ENCODE results near the gene SLC35B4. TPM values are rescaled to one million over a fixed set of nuclear protein-coding genes. Genes with fewer than 3 reads are reported as not detected.

SLC35B4 gene
- total RNA-seq, 1 donor from 2014 or later: 22.0 TPM

DNA sequence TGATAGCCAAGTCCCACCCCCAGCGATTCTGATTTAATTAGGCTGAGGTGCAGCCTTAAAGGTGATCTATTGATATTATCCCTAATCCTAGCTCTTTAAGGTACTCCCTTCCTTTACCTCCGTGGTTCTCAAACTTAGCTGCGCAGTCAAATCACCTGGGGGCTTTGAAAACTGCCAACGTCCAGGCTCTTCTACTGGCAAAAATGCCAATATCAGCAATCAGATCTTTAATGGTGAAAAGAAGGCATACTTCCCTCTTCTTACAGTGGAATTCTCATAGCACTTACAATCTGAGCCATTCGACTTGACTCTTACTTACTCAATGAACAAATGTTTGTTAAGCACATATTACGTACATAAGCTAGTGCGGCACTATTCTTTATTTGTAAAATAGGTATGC, 704 bp upstream of the SLC35B4 start:
- peak overlapping the region; percentile 94 for H3K4me3 Mint-ChIP-seq
- ChIA-PET POLR2A (interaction anchor here (1.0 to 1.7 kb wide), 5 partner anchors 141 to 1235 kb away, joined by 3 to 9 read pairs (median 7); partner anchors contain the start of genes AKR1B1, BPGM, CHCHD3 and LRGUK), CTCF (no interaction called here)
- intact Hi-C loops (cut with micrococcal nuclease): loop anchor here (1.0 to 5.0 kb wide), 10 partner anchors 24 to 1659 kb away; partner anchors contain the start of genes AKR1B1, BPGM, CHCHD3 and CNOT4
- peak overlapping the region; percentile 87 for H3K27ac Mint-ChIP-seq
- no peak for DNase-seq
- peaks cover 14% of the 10 kb centered on the region for H3K4me1 Mint-ChIP-seq
- H3K27me3 Mint-ChIP-seq: peaks cover 4% of the 10 kb centered on the region
- no peaks in the 10 kb centered on the region for H3K9me3 Mint-ChIP-seq
- ATAC-seq (ENCODE audit: low read depth): no peak
- peaks cover 2% of the 10 kb centered on the region for H3K36me3 Mint-ChIP-seq (ENCODE audit: low read depth)
- TF ChIP-seq, protein P1, sequence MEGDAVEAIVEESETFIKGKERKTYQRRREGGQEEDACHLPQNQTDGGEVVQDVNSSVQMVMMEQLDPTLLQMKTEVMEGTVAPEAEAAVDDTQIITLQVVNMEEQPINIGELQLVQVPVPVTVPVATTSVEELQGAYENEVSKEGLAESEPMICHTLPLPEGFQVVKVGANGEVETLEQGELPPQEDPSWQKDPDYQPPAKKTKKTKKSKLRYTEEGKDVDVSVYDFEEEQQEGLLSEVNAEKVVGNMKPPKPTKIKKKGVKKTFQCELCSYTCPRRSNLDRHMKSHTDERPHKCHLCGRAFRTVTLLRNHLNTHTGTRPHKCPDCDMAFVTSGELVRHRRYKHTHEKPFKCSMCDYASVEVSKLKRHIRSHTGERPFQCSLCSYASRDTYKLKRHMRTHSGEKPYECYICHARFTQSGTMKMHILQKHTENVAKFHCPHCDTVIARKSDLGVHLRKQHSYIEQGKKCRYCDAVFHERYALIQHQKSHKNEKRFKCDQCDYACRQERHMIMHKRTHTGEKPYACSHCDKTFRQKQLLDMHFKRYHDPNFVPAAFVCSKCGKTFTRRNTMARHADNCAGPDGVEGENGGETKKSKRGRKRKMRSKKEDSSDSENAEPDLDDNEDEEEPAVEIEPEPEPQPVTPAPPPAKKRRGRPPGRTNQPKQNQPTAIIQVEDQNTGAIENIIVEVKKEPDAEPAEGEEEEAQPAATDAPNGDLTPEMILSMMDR (IDR thresholded peaks at IDR 0.05): no peak

DNA sequence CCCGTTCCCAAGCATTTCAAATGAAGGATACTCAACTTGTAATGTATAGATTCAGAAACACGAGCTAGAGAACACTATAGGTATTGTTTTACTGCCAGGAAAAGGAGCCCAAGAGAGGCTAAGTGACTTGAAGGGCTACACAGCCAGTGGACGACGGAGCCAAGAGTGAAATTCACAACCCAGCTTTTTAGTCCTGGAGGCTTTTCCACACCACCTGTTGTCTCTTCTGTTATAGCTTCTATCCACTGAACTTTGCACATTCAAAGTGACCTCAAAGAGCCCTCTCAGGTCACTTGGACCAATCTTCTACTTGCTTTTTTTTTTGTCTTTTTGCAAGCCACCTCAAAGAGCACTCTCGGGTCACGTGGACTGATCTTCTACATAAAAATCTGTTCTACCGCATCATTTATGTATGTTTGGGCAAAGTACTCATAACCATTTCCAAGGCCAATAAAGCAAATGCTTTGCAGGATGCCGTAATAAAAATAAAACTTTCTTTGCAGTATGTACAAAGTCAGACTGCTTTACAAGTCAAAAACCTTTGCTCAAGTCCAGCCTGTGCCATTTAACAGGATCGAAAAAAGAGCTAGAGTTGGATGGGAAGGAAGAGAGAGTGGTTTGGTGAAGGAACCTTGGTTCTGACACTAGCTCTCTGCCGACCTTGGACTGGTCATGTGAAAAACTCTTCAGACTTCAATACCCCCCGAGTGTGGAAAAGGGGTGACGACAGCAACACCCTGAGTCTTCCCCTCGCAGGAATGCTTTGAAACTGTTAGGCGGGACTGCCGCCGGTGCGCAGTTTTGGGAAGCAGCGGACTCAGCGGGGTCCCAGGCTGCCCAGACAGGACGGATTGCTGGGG, 821 bp downstream of the SLC35B4 start:
- no peak for ATAC-seq (ENCODE audit: low read depth)
- DNase-seq: no peak
- Mint-ChIP-seq H3K27me3 (no peaks in the 10 kb centered on the region), H3K4me1 (peaks cover 14% of the 10 kb centered on the region), H3K9me3 (no peaks in the 10 kb centered on the region), H3K4me3 (peak overlapping the region; percentile 94), H3K36me3 (ENCODE audit: low read depth) (peaks cover 2% of the 10 kb centered on the region), H3K27ac (peak overlapping the region; percentile 28)
- CTCF ChIA-PET: interaction anchor here (1.0 kb wide), 1 partner anchor 42 kb away, joined by 3 read pairs; no protein-coding TSS in a partner anchor
- TF ChIP-seq, protein P1 (IDR thresholded peaks at IDR 0.05): no peak
- POLR2A ChIA-PET: interaction anchor here (0.6 to 2.0 kb wide), 6 partner anchors 23 to 1234 kb away, joined by 5 to 12 read pairs (median 8); partner anchors contain the start of genes AKR1B1, BPGM, CHCHD3 and LRGUK
- intact Hi-C loops (cut with micrococcal nuclease): loop anchor here (1.0 to 5.0 kb wide), 5 partner anchors 116 to 1661 kb away; partner anchors contain the start of genes BPGM, CNOT4, MTPN and NUP205

DNA sequence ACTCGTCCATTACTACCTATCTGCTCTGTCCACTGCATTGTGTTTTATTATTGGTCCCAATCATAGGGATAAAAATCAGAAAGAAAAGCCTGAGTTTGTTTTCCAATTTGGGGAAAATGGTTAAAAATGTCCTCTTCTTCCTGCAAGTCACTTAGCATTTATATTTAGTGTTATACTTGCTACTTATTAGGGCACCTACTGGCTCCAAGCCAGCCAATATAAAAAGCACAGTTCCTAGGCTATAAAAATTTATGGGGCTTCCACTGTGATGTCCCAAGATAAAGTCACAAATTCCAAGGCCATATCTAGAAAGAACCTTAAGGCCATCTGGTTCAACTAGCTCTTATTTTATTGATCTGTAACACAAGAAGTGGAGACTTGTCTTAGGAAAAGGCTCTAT, 3.2 kb downstream of the SLC35B4 start:
- CTCF ChIA-PET: no interaction called here

DNA sequence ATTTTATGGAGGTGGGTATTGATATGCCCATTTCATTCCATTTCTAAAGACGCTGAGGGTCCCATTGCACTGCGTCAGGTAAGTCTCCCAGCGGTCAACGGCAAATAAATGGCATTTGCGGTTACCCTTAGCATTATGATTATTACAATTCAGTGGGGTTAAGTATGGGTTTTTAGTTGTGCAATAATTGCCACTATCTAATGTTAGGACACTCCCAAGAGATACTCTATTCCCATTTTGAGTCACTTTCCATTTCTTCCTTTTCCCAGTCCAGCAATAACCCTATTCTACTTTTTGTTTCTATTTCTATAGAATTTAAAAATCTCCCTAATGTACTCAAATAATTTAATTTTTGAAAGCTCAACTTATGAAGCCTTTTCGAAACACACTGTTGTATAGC, 4.0 kb downstream of the SLC35B4 start:
- intact Hi-C loops (cut with micrococcal nuclease): no loop called here
- POLR2A ChIA-PET: no interaction called here
- ATAC-seq (ENCODE audit: low read depth) (no peak), DNase-seq (no peak)
- Mint-ChIP-seq H3K27ac (no peak overlapping the region), H3K9me3 (no peaks in the 10 kb centered on the region), H3K4me1 (peaks cover 13% of the 10 kb centered on the region), H3K36me3 (ENCODE audit: low read depth) (peaks cover 10% of the 10 kb centered on the region), H3K27me3 (no peaks in the 10 kb centered on the region), H3K4me3 (no peak overlapping the region)
- TF ChIP-seq, protein P1 (IDR thresholded peaks at IDR 0.05): no peak
- CTCF ChIA-PET: no interaction called here

More for the DNA sequence above, 3.2 kb downstream of the SLC35B4 start:
- DNase-seq (no peak), ATAC-seq (ENCODE audit: low read depth) (no peak)
- TF ChIP-seq, protein P1 (IDR thresholded peaks at IDR 0.05): no peak
- intact Hi-C loops (cut with micrococcal nuclease): no loop called here
- POLR2A ChIA-PET: no interaction called here
- Mint-ChIP-seq H3K36me3 (ENCODE audit: low read depth) (peaks cover 5% of the 10 kb centered on the region), H3K4me1 (peaks cover 14% of the 10 kb centered on the region), H3K27me3 (no peaks in the 10 kb centered on the region), H3K27ac (no peak overlapping the region), H3K4me3 (no peak overlapping the region), H3K9me3 (no peaks in the 10 kb centered on the region)

DNA sequence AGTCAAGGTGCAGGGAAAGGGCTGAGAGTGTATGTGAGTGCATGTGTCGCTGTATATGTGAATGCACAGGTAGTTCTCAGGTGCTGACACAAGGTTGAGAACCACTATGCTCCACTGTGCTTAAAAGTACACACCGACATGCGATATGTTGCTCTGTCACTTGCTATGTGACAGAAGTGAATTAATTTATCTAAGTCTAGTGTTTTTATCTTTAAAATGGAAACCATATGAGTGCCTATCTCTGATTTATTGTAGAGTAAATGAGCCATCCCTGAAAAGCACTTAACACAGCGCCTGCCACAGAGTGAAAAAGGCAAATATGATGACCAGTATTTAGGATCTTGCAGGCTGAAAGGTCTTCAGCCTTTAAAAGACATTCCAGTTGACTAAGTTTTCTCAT, 4.9 kb downstream of the SLC35B4 start:
- ChIA-PET CTCF (interaction anchor here (0.5 kb wide), 1 partner anchor 11 kb away, joined by 3 read pairs; no protein-coding TSS in a partner anchor), POLR2A (no interaction called here)
- H3K27me3 Mint-ChIP-seq: no peaks in the 10 kb centered on the region
- peaks cover 6% of the 10 kb centered on the region for H3K4me1 Mint-ChIP-seq
- no peaks in the 10 kb centered on the region for H3K9me3 Mint-ChIP-seq
- intact Hi-C loops (cut with micrococcal nuclease): no loop called here
- DNase-seq: no peak
- ATAC-seq (ENCODE audit: low read depth): no peak
- H3K36me3 Mint-ChIP-seq (ENCODE audit: low read depth): peaks cover 9% of the 10 kb centered on the region
- no peak overlapping the region for H3K4me3 Mint-ChIP-seq
- TF ChIP-seq, protein P1 (IDR thresholded peaks at IDR 0.05): no peak
- no peak overlapping the region for H3K27ac Mint-ChIP-seq

Measured in activated B cell treated with CpG ODN at 0.5 μM for 24 hours (primary cell).